ENCODE measurements around the gene CARS1. TPM values are rescaled to one million over a fixed set of nuclear protein-coding genes. Genes with fewer than 3 reads are reported as not detected.

CARS1 gene
- total and polyA plus RNA-seq, 10 of the 15 experiments (the other 5 are each of a cell fraction or from before 2014, with no cell fraction given): 7.8 to 60.6 (median 45.7) TPM

GRCh38 chr11:3074912-3075589 lies 17.8 kb upstream of the CARS1 start:
- Histone ChIP-seq H4K20me1 (ENCODE audit: control insufficient read depth, insufficient read depth) (no peaks in the 10 kb centered on the region), H3K36me3 (ENCODE audit: control insufficient read depth in 2 of 2, insufficient read depth in 2 of 2, low read length in 1 of 2) (no peaks in the 10 kb centered on the region), H3K9ac (ENCODE audit: control insufficient read depth, insufficient read depth, low read length) (no peak overlapping the region), H3K9me3 (replicated peaks; ENCODE audit: control insufficient read depth, insufficient read depth, low read length) (no peaks in the 10 kb centered on the region), H3K27me3 (replicated peaks in 1 of 2; ENCODE audit: control insufficient read depth in 2 of 2, insufficient read depth in 2 of 2, low read length in 1 of 2) (no peaks in the 10 kb centered on the region), H3K4me3 (no peak overlapping the region), H2AFZ (ENCODE audit: control insufficient read depth, low read depth, low read length) (no peak overlapping the region), H3K79me2 (ENCODE audit: control insufficient read depth, insufficient read depth, low read length) (no peaks in the 10 kb centered on the region), H3K27ac (ENCODE audit: control insufficient read depth, insufficient read depth) (no peak overlapping the region), H3K4me1 (ENCODE audit: control insufficient read depth, insufficient read depth, low read length) (no peaks in the 10 kb centered on the region), H3K4me2 (ENCODE audit: control insufficient read depth, insufficient read depth) (no peak overlapping the region)
- POLR2A ChIA-PET: no interaction called here
- intact Hi-C loops (cut with micrococcal nuclease; ENCODE audit: unreplicated experiment): no loop called here
- WGBS (ENCODE audit: insufficient coverage, insufficient replicate concordance, low lambda C conversion rate, missing lambda C conversion rate): 54% methylated on average over 8 of the region's 8 CpGs
- TF ChIP-seq ZSCAN29 (IDR thresholded peaks at IDR 0.05) (no peak), SUZ12 (IDR thresholded peaks at IDR 0.05; ENCODE audit: unreplicated experiment) (no peak), BHLHE40 (IDR thresholded peaks at IDR 0.05; ENCODE audit: borderline replicate concordance in 1 of 2, low read depth in 2 of 2, low read length in 1 of 2) (no peak), EGR1 (IDR thresholded peaks at IDR 0.05; ENCODE audit: borderline replicate concordance in 1 of 2, low read depth in 2 of 2, low read length in 2 of 2) (no peak), ASH2L (IDR thresholded peaks at IDR 0.05; ENCODE audit: borderline replicate concordance, low read depth) (no peak), NFYA (IDR thresholded peaks at IDR 0.05; ENCODE audit: borderline replicate concordance, low read depth, low read length) (no peak), YY1 (IDR thresholded peaks at IDR 0.05; ENCODE audit: low read depth, low read length) (no peak), TARDBP (IDR thresholded peaks at IDR 0.05; ENCODE audit: borderline replicate concordance) (no peak), HDAC2 (IDR thresholded peaks at IDR 0.05) (no peak), TCF12 (IDR thresholded peaks at IDR 0.05; ENCODE audit: low read depth, low read length) (no peak), ESRRA (IDR thresholded peaks at IDR 0.05; ENCODE audit: low read length) (no peak), SMC3 (IDR thresholded peaks at IDR 0.05; ENCODE audit: borderline replicate concordance, low read length) (no peak), ZBTB33 (IDR thresholded peaks at IDR 0.05) (no peak), ETV6 (conservative IDR thresholded peaks at IDR 0.05 in 1 of 2, IDR thresholded peaks at IDR 0.05 in 1 of 2; ENCODE audit: borderline replicate concordance in 1 of 2, low read depth in 1 of 2) (no peak)
- no TSS peak for BruUV-seq (replicated peaks)
- DNase-seq (ENCODE audit: low read depth, low spot score) (no peak), ATAC-seq (no peak), FAIRE-seq (no peak)
- RAD21 ChIA-PET (ENCODE audit: unreplicated experiment): no interaction called here
- SMC1A ChIA-PET (ENCODE audit: uncharacterized antibody, unreplicated experiment): interaction anchor here (1.4 kb wide), 1 partner anchor 16 kb away, joined by 4 read pairs; no protein-coding TSS in a partner anchor
- CTCF ChIA-PET: interaction anchor here (1.8 kb wide), 1 partner anchor 16 kb away, joined by 4 read pairs; no protein-coding TSS in a partner anchor
- in situ Hi-C loops (cut with MboI): no loop called here

Data from GM12878 (cell line).